ENCODE measurements around the gene DNALI1.
"Not testable (repeated sequence)": the region's sequence is repeated elsewhere in the genome, so short reads cannot be mapped to it uniquely, and the experiment has no call there.

DNA sequence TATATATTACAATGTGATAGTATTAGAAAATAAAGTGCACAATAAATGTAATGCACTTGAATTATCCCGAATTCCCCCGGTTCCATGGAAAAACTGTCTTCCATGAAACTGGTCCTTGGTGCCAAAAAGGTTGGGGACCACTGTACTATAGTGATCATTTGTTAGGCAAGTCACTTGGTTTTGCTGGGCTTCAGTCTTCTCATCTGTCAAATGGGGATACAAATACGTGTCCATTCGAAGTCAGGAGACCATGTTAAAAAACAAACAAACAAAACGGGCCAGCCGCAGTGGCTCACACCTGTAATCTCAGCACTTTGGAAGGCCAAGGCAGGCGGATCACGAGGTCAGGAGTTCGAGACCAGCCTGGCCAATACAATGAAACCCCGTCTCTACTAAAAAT, 17.6 kb upstream of the DNALI1 start:
- TF ChIP-seq, protein P1, sequence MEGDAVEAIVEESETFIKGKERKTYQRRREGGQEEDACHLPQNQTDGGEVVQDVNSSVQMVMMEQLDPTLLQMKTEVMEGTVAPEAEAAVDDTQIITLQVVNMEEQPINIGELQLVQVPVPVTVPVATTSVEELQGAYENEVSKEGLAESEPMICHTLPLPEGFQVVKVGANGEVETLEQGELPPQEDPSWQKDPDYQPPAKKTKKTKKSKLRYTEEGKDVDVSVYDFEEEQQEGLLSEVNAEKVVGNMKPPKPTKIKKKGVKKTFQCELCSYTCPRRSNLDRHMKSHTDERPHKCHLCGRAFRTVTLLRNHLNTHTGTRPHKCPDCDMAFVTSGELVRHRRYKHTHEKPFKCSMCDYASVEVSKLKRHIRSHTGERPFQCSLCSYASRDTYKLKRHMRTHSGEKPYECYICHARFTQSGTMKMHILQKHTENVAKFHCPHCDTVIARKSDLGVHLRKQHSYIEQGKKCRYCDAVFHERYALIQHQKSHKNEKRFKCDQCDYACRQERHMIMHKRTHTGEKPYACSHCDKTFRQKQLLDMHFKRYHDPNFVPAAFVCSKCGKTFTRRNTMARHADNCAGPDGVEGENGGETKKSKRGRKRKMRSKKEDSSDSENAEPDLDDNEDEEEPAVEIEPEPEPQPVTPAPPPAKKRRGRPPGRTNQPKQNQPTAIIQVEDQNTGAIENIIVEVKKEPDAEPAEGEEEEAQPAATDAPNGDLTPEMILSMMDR (IDR thresholded peaks at IDR 0.05) = not testable (repeated sequence)
- not testable (repeated sequence) for TF ChIP-seq POLR2A (IDR thresholded peaks at IDR 0.05)

All from uterus (tissue), 2 donors.